ENCODE results near the gene CFAP46. TPM values are rescaled to one million over a fixed set of nuclear protein-coding genes. Genes with fewer than 3 reads are reported as not detected.

The CFAP46 gene
- polyA plus RNA-seq, 1 donor from 2014 or later = 2.6 TPM

DNA sequence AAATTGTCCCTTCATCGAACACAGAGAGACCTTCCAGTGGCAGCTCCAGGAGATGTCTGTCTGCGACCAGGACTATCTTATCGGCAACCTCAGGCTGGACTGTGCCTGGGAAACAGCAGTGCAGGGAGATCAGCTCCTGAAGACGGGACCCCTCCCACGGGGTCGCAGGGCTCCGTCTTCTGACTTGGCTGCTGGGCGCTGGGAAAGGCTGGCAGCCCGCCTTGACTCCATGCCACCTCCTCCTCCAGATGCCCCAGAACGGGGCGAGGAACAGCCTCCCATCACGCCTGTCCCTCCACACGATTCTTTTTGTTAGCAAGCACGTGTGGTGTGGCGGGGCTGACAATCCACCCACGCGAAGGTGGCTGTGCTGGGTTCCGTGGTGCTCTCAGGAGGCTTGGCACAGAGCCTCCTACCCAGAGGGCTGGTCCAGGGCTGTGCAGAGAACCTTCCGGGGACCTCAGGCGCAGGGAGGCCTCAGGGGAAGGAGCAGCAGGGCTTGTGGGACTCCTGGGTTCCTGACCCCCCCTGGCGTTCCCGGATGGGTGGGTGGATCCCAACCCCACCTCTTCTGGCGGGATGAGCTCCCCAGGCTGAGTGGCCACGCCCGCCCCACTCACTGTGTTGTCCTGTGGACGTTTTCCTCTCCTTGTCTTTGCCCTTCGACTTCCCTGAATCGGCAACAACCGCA is 108.8 kb downstream of the CFAP46 start:
- H3K9me3 ChIP-seq (ENCODE audit: low read length) = no peaks in the 10 kb centered on the region
- no peaks in the 10 kb centered on the region for H3F3A ChIP-seq (ENCODE audit: insufficient read depth, low read length, poor library complexity, severe bottlenecking)
- no peak overlapping the region for H3K27ac ChIP-seq (ENCODE audit: low read length)
- no peak overlapping the region for H3K9ac ChIP-seq (ENCODE audit: low read length)
- no peaks in the 10 kb centered on the region for H3K27me3 ChIP-seq (ENCODE audit: insufficient read depth, low read depth, low read length)
- H3K36me3 ChIP-seq (ENCODE audit: insufficient read depth, low read length) = no peaks in the 10 kb centered on the region
- no peaks in the 10 kb centered on the region for H3K79me2 ChIP-seq (replicated peaks; ENCODE audit: insufficient read depth, low read length)
- no peak overlapping the region for H2AFZ ChIP-seq (ENCODE audit: low read depth, low read length)
- TF ChIP-seq, protein P1, sequence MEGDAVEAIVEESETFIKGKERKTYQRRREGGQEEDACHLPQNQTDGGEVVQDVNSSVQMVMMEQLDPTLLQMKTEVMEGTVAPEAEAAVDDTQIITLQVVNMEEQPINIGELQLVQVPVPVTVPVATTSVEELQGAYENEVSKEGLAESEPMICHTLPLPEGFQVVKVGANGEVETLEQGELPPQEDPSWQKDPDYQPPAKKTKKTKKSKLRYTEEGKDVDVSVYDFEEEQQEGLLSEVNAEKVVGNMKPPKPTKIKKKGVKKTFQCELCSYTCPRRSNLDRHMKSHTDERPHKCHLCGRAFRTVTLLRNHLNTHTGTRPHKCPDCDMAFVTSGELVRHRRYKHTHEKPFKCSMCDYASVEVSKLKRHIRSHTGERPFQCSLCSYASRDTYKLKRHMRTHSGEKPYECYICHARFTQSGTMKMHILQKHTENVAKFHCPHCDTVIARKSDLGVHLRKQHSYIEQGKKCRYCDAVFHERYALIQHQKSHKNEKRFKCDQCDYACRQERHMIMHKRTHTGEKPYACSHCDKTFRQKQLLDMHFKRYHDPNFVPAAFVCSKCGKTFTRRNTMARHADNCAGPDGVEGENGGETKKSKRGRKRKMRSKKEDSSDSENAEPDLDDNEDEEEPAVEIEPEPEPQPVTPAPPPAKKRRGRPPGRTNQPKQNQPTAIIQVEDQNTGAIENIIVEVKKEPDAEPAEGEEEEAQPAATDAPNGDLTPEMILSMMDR (IDR thresholded peaks at IDR 0.05; ENCODE audit: poor library complexity, severe bottlenecking) = no peak
- TF ChIP-seq POLR2AphosphoS5 (IDR thresholded peaks at IDR 0.05) (no peak), MXI1 (conservative IDR thresholded peaks at IDR 0.05; ENCODE audit: poor library complexity, severe bottlenecking) (no peak), SMC3 (conservative IDR thresholded peaks at IDR 0.05; ENCODE audit: poor library complexity) (no peak), EZH2 (IDR thresholded peaks at IDR 0.05; ENCODE audit: borderline replicate concordance, insufficient read depth, low read length, poor library complexity, severe bottlenecking) (no peak), RAD21 (conservative IDR thresholded peaks at IDR 0.05) (no peak), TAF1 (IDR thresholded peaks at IDR 0.05; ENCODE audit: low read depth) (no peak), EP300 (conservative IDR thresholded peaks at IDR 0.05; ENCODE audit: poor library complexity, severe bottlenecking) (no peak)
- TF ChIP-seq, protein P2, sequence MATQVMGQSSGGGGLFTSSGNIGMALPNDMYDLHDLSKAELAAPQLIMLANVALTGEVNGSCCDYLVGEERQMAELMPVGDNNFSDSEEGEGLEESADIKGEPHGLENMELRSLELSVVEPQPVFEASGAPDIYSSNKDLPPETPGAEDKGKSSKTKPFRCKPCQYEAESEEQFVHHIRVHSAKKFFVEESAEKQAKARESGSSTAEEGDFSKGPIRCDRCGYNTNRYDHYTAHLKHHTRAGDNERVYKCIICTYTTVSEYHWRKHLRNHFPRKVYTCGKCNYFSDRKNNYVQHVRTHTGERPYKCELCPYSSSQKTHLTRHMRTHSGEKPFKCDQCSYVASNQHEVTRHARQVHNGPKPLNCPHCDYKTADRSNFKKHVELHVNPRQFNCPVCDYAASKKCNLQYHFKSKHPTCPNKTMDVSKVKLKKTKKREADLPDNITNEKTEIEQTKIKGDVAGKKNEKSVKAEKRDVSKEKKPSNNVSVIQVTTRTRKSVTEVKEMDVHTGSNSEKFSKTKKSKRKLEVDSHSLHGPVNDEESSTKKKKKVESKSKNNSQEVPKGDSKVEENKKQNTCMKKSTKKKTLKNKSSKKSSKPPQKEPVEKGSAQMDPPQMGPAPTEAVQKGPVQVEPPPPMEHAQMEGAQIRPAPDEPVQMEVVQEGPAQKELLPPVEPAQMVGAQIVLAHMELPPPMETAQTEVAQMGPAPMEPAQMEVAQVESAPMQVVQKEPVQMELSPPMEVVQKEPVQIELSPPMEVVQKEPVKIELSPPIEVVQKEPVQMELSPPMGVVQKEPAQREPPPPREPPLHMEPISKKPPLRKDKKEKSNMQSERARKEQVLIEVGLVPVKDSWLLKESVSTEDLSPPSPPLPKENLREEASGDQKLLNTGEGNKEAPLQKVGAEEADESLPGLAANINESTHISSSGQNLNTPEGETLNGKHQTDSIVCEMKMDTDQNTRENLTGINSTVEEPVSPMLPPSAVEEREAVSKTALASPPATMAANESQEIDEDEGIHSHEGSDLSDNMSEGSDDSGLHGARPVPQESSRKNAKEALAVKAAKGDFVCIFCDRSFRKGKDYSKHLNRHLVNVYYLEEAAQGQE (IDR thresholded peaks at IDR 0.05; ENCODE audit: borderline replicate concordance) = no peak
- no peaks in the 10 kb centered on the region for H4K20me1 ChIP-seq (ENCODE audit: insufficient read depth)
- H3K4me3 ChIP-seq (ENCODE audit: low read length) = no peak overlapping the region
- no peak overlapping the region for H3K4me2 ChIP-seq (ENCODE audit: low read length)
- no peaks in the 10 kb centered on the region for H3K9me2 ChIP-seq (ENCODE audit: insufficient read depth, low read length)

- Histone ChIP-seq H4K20me1 (ENCODE audit: insufficient read depth) (no peaks in the 10 kb centered on the region), H3K79me2 (replicated peaks; ENCODE audit: insufficient read depth, low read length) (no peaks in the 10 kb centered on the region), H3K27ac (ENCODE audit: low read length) (no peak overlapping the region), H3K4me2 (ENCODE audit: low read length) (no peak overlapping the region), H3K4me3 (ENCODE audit: low read length) (no peak overlapping the region), H3K9ac (ENCODE audit: low read length) (no peak overlapping the region), H3K9me3 (ENCODE audit: low read length) (no peaks in the 10 kb centered on the region), H3K27me3 (ENCODE audit: insufficient read depth, low read depth, low read length) (no peaks in the 10 kb centered on the region), H2AFZ (ENCODE audit: low read depth, low read length) (no peak overlapping the region), H3K9me2 (ENCODE audit: insufficient read depth, low read length) (no peaks in the 10 kb centered on the region), H3K36me3 (ENCODE audit: insufficient read depth, low read length) (no peaks in the 10 kb centered on the region), H3F3A (ENCODE audit: insufficient read depth, low read length, poor library complexity, severe bottlenecking) (no peaks in the 10 kb centered on the region)
- no peak for TF ChIP-seq POLR2AphosphoS5 (IDR thresholded peaks at IDR 0.05)
- no peak for TF ChIP-seq RAD21 (conservative IDR thresholded peaks at IDR 0.05)
- no peak for TF ChIP-seq SMC3 (conservative IDR thresholded peaks at IDR 0.05; ENCODE audit: poor library complexity)
- TF ChIP-seq, protein P1 (IDR thresholded peaks at IDR 0.05; ENCODE audit: poor library complexity, severe bottlenecking) = no peak
- no peak for TF ChIP-seq MXI1 (conservative IDR thresholded peaks at IDR 0.05; ENCODE audit: poor library complexity, severe bottlenecking)
- TF ChIP-seq TAF1 (IDR thresholded peaks at IDR 0.05; ENCODE audit: low read depth) = no peak
- TF ChIP-seq, protein P2 (IDR thresholded peaks at IDR 0.05; ENCODE audit: borderline replicate concordance) = no peak
- no peak for TF ChIP-seq EZH2 (IDR thresholded peaks at IDR 0.05; ENCODE audit: borderline replicate concordance, insufficient read depth, low read length, poor library complexity, severe bottlenecking)
- TF ChIP-seq EP300 (conservative IDR thresholded peaks at IDR 0.05; ENCODE audit: poor library complexity, severe bottlenecking) = no peak
These were observed 110.0 kb downstream of the CFAP46 start for GRCh38 chr10:132832186-132832969.

Measured in neural cell (in vitro differentiated cells).